Erythroblast (primary cell): Measurements from ENCODE around the gene RERE.

Experiments used
- DNase-seq, 2 experiments: peaks; one replicate each; lab custom pipeline; 2025; lab: John Stamatoyannopoulos, UW
- GATA1 ChIP-seq: IDR thresholded peaks from 2 replicates; pipeline ENCODE4 v1.6.1; 2011; ENCODE audit warnings: low read depth, mild to moderate bottlenecking, control low read depth, low read length, moderate library complexity
- POLR2A ChIP-seq: IDR thresholded peaks from 2 replicates; pipeline ENCODE4 v1.6.1; 2011; ENCODE audit warnings: mild to moderate bottlenecking, low read length

Gene RERE

DNA sequence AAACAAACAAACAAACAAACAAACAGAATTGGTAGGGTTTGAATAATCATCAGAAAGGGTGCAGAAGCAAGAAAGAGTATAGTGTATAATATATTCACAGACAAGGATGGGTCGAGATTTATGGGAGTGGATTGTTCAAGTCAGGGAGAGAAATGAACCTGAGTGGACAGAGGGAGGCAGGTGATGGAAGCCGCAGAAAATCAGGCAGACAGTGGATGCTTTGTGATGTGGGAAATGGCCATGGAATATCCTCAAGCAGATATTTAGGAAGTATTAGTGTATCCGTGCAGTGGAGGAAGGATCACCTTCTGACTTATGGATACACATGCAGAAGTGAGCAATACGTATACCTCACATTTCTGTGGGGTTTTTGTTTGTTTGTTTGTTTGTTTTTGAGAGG is 513.6 kb downstream of the RERE start:
- no peak for DNase-seq
- TF ChIP-seq GATA1, result no peak
- TF ChIP-seq POLR2A, result no peak

- DNase-seq, result no peak
- TF ChIP-seq POLR2A (no peak), GATA1 (no peak)
Observed at GRCh38 chr1:8303141-8303540, 514.3 kb downstream of the RERE start.
